Measurements from ENCODE around the gene EFL1.

GRCh38 chr15:82146576-82146975, 116.0 kb downstream of the EFL1 start:
- TF ChIP-seq CTCF (IDR thresholded peaks at IDR 0.05) (no peak), POLR2A (IDR thresholded peaks at IDR 0.05) (no peak)
